Neural crest cell (in vitro differentiated cells): ENCODE results near the gene TNFRSF19. TPM values are rescaled to one million over a fixed set of nuclear protein-coding genes. Genes with fewer than 3 reads are reported as not detected.

Experiments used
- DNase-seq: peaks from one replicate; pipeline ENCODE4 v3.0.0; 2021; ENCODE audit warnings: low read depth, mixed read lengths, low spot score
- H3K27ac Mint-ChIP-seq: one replicate; pipeline ENCODE4 v1.8.0; 2021; ENCODE audit warnings: mild to moderate bottlenecking, mixed read lengths; ENCODE audit not compliant: unreplicated experiment
- H3K27me3 Mint-ChIP-seq: 2 replicates; pipeline ENCODE4 v1.8.0; 2021; ENCODE audit warnings: low read depth, mild to moderate bottlenecking, mixed read lengths
- H3K36me3 Mint-ChIP-seq: 2 replicates; pipeline ENCODE4 v1.8.0; 2021; ENCODE audit warnings: low read depth, mild to moderate bottlenecking, mixed read lengths
- H3K4me1 Mint-ChIP-seq: 2 replicates; pipeline ENCODE4 v1.8.0; 2021; ENCODE audit warnings: mixed read lengths
- H3K4me3 Mint-ChIP-seq: one replicate; pipeline ENCODE4 v1.8.0; 2021; ENCODE audit warnings: mild to moderate bottlenecking, mixed read lengths
- H3K9me3 Mint-ChIP-seq: 2 replicates; pipeline ENCODE4 v1.8.0; 2021; ENCODE audit warnings: mixed read lengths
- total RNA-seq: library from RNA; stranded (reverse); gene quantifications from 2 replicates; pipeline ENCODE4 v1.2.1, GENCODE V29; 2021
- TF ChIP-seq, protein P1 (sequence below): fragments of 200-600 bp; sonication (generic); conservative IDR thresholded peaks from 2 replicates; pipeline ENCODE4 v1.5.0; 2021; ENCODE audit warnings: antibody characterized with exemption, mild to moderate bottlenecking

TNFRSF19 gene
- total RNA-seq, 1 donor from 2014 or later, result 76.1 TPM

DNA sequence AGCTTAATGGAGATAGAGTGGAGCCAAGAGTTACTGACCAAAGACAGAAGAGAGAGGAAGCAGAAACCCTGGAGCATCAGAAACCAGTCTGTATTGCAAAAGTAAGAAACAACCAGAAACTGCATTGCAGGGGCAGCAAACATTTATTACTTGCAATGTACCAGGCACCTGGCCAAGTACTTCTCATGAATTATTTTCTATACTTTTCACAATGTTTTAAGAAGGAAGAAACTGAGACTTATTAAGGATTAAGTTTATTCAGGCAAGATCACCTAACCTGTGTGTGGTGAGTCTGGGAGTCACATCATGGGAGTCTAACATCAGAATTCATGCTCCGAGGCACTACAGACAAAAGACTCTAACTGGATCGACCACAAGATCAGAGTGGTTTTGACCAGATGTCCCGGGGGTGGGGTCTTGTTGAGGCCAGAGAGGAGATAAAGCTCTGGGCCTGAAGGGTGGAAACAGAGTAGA, 47.4 kb downstream of the TNFRSF19 start:
- peaks cover 15% of the 10 kb centered on the region for H3K36me3 Mint-ChIP-seq
- no peak for DNase-seq
- H3K4me3 Mint-ChIP-seq, result no peak overlapping the region
- TF ChIP-seq, protein P1, sequence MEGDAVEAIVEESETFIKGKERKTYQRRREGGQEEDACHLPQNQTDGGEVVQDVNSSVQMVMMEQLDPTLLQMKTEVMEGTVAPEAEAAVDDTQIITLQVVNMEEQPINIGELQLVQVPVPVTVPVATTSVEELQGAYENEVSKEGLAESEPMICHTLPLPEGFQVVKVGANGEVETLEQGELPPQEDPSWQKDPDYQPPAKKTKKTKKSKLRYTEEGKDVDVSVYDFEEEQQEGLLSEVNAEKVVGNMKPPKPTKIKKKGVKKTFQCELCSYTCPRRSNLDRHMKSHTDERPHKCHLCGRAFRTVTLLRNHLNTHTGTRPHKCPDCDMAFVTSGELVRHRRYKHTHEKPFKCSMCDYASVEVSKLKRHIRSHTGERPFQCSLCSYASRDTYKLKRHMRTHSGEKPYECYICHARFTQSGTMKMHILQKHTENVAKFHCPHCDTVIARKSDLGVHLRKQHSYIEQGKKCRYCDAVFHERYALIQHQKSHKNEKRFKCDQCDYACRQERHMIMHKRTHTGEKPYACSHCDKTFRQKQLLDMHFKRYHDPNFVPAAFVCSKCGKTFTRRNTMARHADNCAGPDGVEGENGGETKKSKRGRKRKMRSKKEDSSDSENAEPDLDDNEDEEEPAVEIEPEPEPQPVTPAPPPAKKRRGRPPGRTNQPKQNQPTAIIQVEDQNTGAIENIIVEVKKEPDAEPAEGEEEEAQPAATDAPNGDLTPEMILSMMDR, result no peak
- no peaks in the 10 kb centered on the region for H3K9me3 Mint-ChIP-seq
- no peaks in the 10 kb centered on the region for H3K27me3 Mint-ChIP-seq
- peaks cover 50% of the 10 kb centered on the region for H3K4me1 Mint-ChIP-seq
- H3K27ac Mint-ChIP-seq, result peak overlapping the region; percentile 35

DNA sequence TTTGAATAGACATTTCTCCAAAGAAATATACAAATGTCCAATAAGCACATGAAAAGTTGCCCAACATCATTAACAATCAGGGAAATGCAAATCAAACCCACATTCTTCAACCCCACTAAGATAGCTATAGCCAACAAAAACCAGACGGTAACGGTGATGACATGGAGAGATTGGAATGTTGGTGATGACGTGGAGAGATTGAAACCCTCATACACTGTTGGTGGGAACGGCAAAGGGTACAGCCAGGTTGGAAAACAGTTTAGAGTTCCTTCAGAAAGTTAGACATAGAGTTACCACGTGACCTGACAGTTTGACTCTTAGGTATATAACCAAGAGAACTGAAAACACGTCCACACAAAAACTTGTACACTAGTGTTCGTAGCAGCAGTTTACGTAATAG, 48.1 kb downstream of the TNFRSF19 start:
- H3K9me3 Mint-ChIP-seq, result no peaks in the 10 kb centered on the region
- no peak overlapping the region for H3K27ac Mint-ChIP-seq
- TF ChIP-seq, protein P1, result no peak
- DNase-seq, result no peak
- H3K36me3 Mint-ChIP-seq, result peaks cover 20% of the 10 kb centered on the region
- H3K4me3 Mint-ChIP-seq, result no peak overlapping the region
- no peaks in the 10 kb centered on the region for H3K27me3 Mint-ChIP-seq
- H3K4me1 Mint-ChIP-seq, result peaks cover 44% of the 10 kb centered on the region

GRCh38 chr13:23619068-23619855, 49.0 kb downstream of the TNFRSF19 start:
- Mint-ChIP-seq H3K4me1 (peaks cover 35% of the 10 kb centered on the region), H3K9me3 (peaks cover 4% of the 10 kb centered on the region), H3K4me3 (no peak overlapping the region), H3K27ac (peak overlapping the region; percentile 38), H3K36me3 (peaks cover 27% of the 10 kb centered on the region), H3K27me3 (no peaks in the 10 kb centered on the region)
- TF ChIP-seq, protein P1, result no peak
- DNase-seq, result no peak

DNA sequence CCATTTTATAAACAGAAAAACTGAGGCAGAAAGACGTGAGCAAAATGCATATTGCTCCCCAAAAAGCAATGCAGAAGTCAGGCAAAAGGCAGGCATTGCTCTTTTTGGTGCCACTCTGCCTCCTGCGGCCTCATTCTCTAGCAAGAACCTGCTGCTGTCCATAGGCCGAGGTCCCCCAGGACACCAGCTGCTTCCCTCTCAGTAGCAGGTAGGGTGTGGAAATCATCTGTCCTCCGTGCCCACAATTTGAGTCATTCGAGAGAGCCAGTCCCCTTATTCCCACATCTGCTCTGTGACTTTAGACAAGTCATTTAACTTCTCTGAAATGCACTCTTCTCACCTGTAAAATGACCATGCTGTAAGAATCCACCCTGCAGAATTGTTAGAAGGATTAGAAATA, 50.0 kb downstream of the TNFRSF19 start:
- no peak for DNase-seq
- Mint-ChIP-seq H3K4me3 (no peak overlapping the region), H3K9me3 (peaks cover 4% of the 10 kb centered on the region), H3K4me1 (peaks cover 26% of the 10 kb centered on the region), H3K27ac (no peak overlapping the region), H3K27me3 (no peaks in the 10 kb centered on the region), H3K36me3 (peaks cover 27% of the 10 kb centered on the region)
- TF ChIP-seq, protein P1, result no peak

DNA sequence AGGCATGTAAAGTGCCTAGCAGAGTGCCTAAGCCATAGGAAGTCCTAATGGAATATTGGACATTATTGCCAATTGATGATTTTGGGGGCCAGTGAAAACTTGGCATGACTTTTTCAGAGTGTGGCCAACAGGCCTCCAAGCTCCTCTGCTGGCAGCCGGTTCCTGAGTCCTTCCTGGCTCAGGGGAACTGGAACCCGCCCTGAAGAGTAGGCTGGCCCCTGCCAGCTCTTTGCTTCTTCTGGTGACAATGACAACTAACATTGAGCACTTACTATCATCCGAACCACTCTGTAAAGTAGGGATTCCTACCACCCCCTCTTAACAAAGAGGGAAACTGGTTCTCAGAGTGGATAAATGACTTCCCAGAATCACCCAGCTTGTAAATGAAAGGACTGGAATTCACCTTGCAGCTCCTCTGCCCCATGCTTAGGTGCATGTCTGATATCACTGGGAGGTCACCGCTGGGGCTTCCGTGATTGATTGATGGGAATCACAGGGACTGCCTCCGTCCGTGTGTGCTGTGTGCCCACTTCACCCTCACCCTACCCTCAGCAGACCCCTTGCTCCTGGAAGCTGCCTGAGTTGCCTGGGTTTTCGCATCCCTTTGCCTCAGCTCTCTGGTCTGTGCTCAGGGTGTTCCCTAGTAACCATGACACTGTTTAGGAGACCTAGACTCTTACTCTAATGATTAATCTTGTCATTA, 50.6 kb downstream of the TNFRSF19 start:
- H3K4me1 Mint-ChIP-seq, result peaks cover 20% of the 10 kb centered on the region
- H3K4me3 Mint-ChIP-seq, result no peak overlapping the region
- H3K36me3 Mint-ChIP-seq, result peaks cover 27% of the 10 kb centered on the region
- peak overlapping the region; percentile 24 for H3K27ac Mint-ChIP-seq
- H3K9me3 Mint-ChIP-seq, result peaks cover 4% of the 10 kb centered on the region
- H3K27me3 Mint-ChIP-seq, result no peaks in the 10 kb centered on the region
- DNase-seq, result no peak
- TF ChIP-seq, protein P1, result no peak
